ENCODE measurements around the gene MYL5. TPM values are rescaled to one million over a fixed set of nuclear protein-coding genes. Genes with fewer than 3 reads are reported as not detected.
"Not testable (repeated sequence)": the region's sequence is repeated elsewhere in the genome, so short reads cannot be mapped to it uniquely, and the experiment has no call there.

Gene MYL5
- total RNA-seq, 1 experiment from 2014 or later: 13.8 TPM

DNA sequence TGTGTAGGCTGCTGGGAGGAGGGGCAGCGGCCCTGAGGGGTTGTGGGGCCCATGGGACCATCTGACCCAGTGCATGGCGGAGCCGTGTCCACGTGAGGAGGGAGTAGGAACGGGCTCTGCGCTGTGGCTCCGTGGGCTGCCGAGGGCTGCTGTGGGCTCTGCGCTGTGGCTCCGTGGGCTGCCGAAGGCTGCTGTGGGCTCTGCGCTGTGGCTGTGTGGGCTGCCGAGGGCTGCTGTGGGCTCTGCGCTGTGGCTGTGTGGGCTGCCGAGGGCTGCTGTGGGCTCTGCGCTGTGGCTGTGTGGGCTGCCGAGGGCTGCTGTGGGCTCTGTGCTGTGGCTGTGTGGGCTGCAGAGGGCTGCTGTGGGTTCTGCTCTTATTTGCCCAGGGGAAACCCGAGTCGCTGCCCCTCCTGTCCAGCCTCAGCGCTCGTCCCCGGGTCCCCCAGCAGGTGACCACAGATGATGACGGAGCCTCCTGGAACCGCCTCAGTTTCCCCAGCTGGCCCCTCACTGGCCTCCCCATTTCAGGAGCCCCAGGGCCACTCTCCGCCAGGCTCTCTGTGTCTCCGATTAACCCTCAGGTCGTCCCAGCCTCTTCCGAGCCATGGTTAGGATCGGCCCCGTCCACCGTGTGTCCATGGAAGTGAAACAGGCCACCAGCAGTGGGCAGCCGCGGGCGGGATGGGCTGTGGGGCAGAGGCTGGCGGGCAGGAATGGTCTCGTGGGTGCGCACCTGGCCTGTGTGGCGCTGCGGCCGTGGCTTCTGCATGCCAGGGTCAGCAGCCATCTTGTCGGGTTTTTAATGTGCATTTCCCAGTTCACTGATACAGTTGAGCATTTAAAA is 51.3 kb downstream of the MYL5 start:
- no peak for DNase-seq (ENCODE audit: low spot score)

DNA sequence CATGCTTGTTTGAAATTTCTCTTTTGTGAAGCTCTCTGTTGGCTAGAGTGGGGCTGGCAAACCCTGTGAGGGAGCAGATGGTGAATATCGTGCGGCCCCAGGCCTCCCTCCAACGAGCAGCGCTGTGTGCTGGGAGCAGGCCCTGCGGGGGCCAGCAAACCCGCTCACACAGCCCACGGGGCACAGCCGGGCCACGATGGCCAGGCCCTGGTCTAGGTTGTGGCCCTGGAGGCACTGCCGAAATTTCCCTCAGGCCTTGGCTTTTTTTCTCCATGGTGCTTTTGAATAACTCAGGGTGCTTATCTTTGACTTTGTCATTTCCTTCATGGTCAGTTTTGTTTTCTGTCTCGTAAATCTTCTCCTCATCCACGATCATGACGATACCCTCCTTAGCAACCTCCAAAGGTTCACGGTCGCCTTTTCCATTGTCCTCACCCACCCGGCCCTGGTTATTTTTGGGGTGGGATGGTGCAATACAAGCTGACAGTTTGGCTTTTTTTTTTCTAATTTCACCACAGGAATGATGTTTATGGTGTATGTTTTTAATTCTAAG is 52.0 kb downstream of the MYL5 start:
- DNase-seq (ENCODE audit: low spot score): no peak

GRCh38 chr4:726838-727237 is 52.5 kb downstream of the MYL5 start:
- no peak for DNase-seq (ENCODE audit: low spot score)

- DNase-seq (ENCODE audit: low spot score): no peak
Observed at GRCh38 chr4:727576-727975, 53.2 kb downstream of the MYL5 start.

GRCh38 chr4:729336-730315 is 55.3 kb downstream of the MYL5 start:
- DNase-seq (ENCODE audit: low spot score): no peak

- DNase-seq (ENCODE audit: low spot score): no peak
Observed at GRCh38 chr4:730511-730910, 56.2 kb downstream of the MYL5 start.

DNA sequence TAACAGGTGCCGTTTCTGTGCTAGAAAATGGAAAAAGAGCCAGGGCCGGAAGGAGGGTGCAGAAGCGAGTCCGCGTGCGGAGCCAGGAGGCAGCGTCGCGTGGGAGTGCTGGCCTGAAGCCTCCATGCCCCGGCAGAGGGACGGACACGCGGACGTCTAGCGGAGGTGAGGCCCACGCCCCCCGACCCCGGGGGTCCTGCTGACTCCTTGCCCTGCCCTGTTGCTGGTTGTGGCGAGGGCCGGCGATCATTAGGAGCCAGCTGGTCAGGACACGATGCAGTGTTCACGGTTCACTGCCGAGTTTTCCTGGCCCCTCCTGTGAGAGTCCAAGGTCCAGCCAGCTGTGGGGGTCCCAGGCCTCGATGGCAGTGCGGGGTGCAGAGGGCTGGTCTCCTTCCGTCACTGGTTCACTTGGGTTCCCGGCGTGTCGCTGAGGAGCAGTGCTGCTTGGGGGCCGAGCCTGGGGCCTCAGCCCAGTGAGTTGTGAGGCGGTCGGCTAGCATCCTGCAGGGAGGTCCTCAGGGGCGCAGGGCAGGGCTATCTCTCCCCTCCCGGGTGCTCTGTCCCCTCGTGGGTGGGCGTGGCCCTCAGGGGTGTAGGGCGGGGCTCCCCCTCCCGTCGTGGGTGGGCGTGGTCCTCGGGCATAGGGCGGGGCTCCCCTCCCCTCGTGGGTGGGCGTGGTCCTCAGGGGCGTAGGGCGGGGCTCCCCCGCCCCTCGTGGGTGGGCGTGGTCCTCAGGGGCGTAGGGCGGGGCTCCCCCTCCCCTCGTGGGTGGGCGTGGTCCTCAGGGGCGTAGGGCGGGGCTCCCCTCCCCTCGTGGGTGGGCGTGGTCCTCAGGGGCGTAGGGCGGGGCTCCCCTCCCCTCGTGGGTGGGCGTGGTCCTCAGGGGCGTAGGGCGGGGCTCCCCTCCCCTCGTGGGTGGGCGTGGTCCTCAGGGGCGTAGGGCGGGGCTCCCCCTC is 56.9 kb downstream of the MYL5 start:
- DNase-seq (ENCODE audit: low spot score): not testable (repeated sequence)

Other genes starting within 250 kb of the MYL5 start
- gene ZNF721, start 175.4 kb upstream of the MYL5 start, total RNA-seq (2014; rRNA removed; shearing (Covaris generic)): 9.8 and 16.0 TPM in 2 replicates
- gene PIGG, start 175.3 kb upstream of the MYL5 start, total RNA-seq (2014; rRNA removed; shearing (Covaris generic)): 27.7 and 54.0 TPM in 2 replicates
- gene TMEM271, start 98.2 kb upstream of the MYL5 start, total RNA-seq (2014; rRNA removed; shearing (Covaris generic)): 0.08 TPM in 1 of 2 replicates, not detected in the other
- 1.9 TPM in 1 of 2 replicates, not detected in the other for gene PDE6B, start 49.0 kb upstream of the MYL5 start, total RNA-seq (2014; rRNA removed; shearing (Covaris generic))
- gene ATP5ME, start 266 bp upstream of the MYL5 start, total RNA-seq (2014; rRNA removed; shearing (Covaris generic)): 193 and 272 TPM in 2 replicates
- gene SLC49A3, start 14.6 kb downstream of the MYL5 start, total RNA-seq (2014; rRNA removed; shearing (Covaris generic)): not detected in 2 replicates
- 26.1 and 42.5 TPM in 2 replicates for gene PCGF3, start 31.3 kb downstream of the MYL5 start, total RNA-seq (2014; rRNA removed; shearing (Covaris generic))
- gene CPLX1, start 151.6 kb downstream of the MYL5 start, total RNA-seq (2014; rRNA removed; shearing (Covaris generic)): 0.17 TPM in 1 of 2 replicates, not detected in the other